Measurements from ENCODE around the gene MYEF2.

The MYEF2 gene

DNA sequence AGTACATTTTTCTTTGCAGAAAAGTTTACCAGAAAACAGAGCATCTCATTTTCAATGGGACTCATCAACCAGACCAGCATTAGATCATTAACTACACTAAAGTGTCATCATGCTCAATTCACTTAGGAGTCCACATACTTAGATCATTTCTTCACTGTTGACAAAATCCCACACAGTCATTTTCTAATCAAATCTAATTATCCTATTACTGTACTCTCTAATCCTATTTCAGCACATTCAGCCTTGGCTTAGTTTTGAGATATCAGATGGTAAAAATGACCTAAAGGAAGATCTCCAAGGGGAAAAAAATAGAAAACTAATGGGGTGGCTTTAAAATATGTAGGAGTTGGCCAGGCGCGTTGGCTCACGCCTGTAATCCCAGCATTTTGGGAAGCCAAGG is 8.2 kb upstream of the MYEF2 start:
- H3K36me3 ChIP-seq (ENCODE audit: control insufficient read depth in 5 of 5, insufficient read depth in 5 of 5, low read length in 5 of 5) = no peaks in the 10 kb centered on the region
- no peak overlapping the region for H3K9ac ChIP-seq (ENCODE audit: low read length in 5 of 5)
- no peaks in the 10 kb centered on the region for H3K27me3 ChIP-seq (ENCODE audit: control insufficient read depth in 5 of 5, insufficient read depth in 4 of 5, low read length in 5 of 5)
- H3K9me3 ChIP-seq (ENCODE audit: control insufficient read depth in 5 of 5, low read length in 5 of 5) = no peaks in the 10 kb centered on the region
- H3K4me3 ChIP-seq (ENCODE audit: low read depth in 1 of 5, low read length in 5 of 5) = no peak overlapping the region
- H3K27ac ChIP-seq (ENCODE audit: low read depth, low read length) = no peak overlapping the region
- H3K4me1 ChIP-seq (ENCODE audit: control insufficient read depth in 5 of 5, insufficient read depth in 5 of 5, low read length in 5 of 5) = no peaks in the 10 kb centered on the region

DNA sequence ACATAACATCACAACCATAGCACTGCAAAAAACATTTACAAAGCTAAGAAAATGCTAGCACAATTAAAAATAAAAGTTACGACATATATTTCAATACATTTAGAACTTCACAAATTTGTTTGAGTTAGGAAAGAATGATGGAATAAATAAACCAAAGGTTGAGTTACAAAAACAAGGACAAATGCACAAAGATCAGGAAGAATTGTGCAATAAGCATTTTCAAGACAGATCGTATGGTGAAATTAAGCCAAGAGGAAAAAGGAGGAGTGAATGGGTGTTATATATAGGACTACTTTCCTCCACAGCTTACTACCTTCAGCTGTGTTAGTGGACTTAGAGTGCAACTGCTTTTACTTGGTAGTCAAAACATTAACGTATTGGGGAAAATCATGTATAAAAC is 7.4 kb upstream of the MYEF2 start:
- Histone ChIP-seq H3K36me3 (ENCODE audit: control insufficient read depth in 5 of 5, insufficient read depth in 5 of 5, low read length in 5 of 5) (no peaks in the 10 kb centered on the region), H3K27me3 (ENCODE audit: control insufficient read depth in 5 of 5, insufficient read depth in 4 of 5, low read length in 5 of 5) (peaks cover 0 to 2% (median 0%) of the 10 kb centered on the region in 5 donors), H3K4me1 (ENCODE audit: control insufficient read depth in 5 of 5, insufficient read depth in 5 of 5, low read length in 5 of 5) (no peaks in the 10 kb centered on the region)

DNA sequence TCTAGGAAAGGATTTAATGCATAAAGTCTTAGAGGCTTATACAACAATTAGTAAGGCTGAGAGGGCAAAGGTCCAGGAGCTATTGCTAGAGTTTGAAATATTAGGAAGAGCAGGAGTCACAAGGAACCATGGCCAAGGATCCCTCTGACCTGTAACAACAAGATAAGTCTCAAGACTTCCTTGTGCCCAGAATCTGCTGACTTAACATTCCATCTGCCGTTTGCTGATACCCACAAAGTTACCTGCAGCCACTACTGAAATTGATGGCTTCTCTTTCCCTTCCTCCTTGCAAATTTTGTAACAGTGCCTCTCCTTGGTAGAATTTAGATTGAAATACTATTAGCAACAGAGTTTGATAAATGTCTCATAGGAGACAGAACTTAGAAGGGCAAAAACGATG is 4.7 kb upstream of the MYEF2 start:
- Histone ChIP-seq H3K36me3 (ENCODE audit: control insufficient read depth in 5 of 5, insufficient read depth in 5 of 5, low read length in 5 of 5) (no peaks in the 10 kb centered on the region), H3K27me3 (ENCODE audit: control insufficient read depth in 5 of 5, insufficient read depth in 4 of 5, low read length in 5 of 5) (peaks cover 0 to 2% (median 0%) of the 10 kb centered on the region in 5 donors), H3K9ac (ENCODE audit: low read length in 5 of 5) (no peak overlapping the region), H3K4me1 (ENCODE audit: control insufficient read depth in 5 of 5, insufficient read depth in 5 of 5, low read length in 5 of 5) (peaks cover 0 to 8% (median 0%) of the 10 kb centered on the region in 5 donors), H3K27ac (ENCODE audit: low read depth, low read length) (no peak overlapping the region), H3K4me3 (ENCODE audit: low read depth in 1 of 5, low read length in 5 of 5) (no peak overlapping the region), H3K9me3 (ENCODE audit: control insufficient read depth in 5 of 5, low read length in 5 of 5) (no peaks in the 10 kb centered on the region)

More for the DNA sequence above, 7.4 kb upstream of the MYEF2 start:
- Histone ChIP-seq H3K9me3 (ENCODE audit: control insufficient read depth in 5 of 5, low read length in 5 of 5) (no peaks in the 10 kb centered on the region), H3K27ac (ENCODE audit: low read depth, low read length) (no peak overlapping the region), H3K9ac (ENCODE audit: low read length in 5 of 5) (no peak overlapping the region), H3K4me3 (ENCODE audit: low read depth in 1 of 5, low read length in 5 of 5) (no peak overlapping the region)

DNA sequence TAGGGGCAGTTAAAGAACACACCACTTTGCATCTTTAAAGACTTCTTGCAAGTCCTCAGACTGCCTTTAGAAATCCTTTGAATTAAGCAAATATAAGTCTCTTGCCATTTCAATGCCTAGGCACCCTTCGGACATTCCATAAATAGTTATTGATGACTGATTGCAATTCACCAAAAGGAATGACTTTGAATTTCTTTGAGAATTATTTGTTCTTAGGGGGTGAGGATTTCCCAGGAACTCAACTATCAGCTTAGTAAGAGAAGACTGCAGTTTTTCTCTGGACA is 495 bp upstream of the MYEF2 start:
- Histone ChIP-seq H3K9ac (ENCODE audit: low read length in 5 of 5) (no peak overlapping the region), H3K27ac (ENCODE audit: low read depth, low read length) (no peak overlapping the region), H3K36me3 (ENCODE audit: control insufficient read depth in 5 of 5, insufficient read depth in 5 of 5, low read length in 5 of 5) (no peaks in the 10 kb centered on the region), H3K4me3 (ENCODE audit: low read depth in 1 of 5, low read length in 5 of 5) (peak overlapping the region in 4 of 5 donors; percentile 45 to 72 (median 66)), H3K4me1 (ENCODE audit: control insufficient read depth in 5 of 5, insufficient read depth in 5 of 5, low read length in 5 of 5) (peaks cover 0 to 18% (median 6%) of the 10 kb centered on the region in 5 donors), H3K27me3 (ENCODE audit: control insufficient read depth in 5 of 5, insufficient read depth in 4 of 5, low read length in 5 of 5) (peaks cover 0 to 2% (median 0%) of the 10 kb centered on the region in 5 donors), H3K9me3 (ENCODE audit: control insufficient read depth in 5 of 5, low read length in 5 of 5) (no peaks in the 10 kb centered on the region)

DNA sequence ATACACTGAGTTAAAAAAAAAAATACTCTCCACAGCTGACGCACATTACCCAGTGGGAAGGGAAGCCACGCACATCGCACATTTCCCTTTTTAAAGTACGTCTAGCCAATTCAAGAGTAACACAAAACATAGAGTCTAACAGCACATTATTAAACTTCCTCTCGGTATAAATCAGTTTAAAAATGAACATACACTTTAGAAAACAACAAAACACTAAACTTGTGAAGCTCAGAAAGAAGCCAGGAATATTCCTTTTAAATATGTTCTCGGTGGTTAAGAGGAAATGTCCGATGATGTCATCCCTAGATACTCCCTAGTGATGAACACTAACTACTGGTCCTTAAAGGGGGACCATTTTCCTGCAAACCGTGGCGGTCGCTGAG is 721 bp downstream of the MYEF2 start:
- peaks cover 0 to 2% (median 0%) of the 10 kb centered on the region in 5 donors for H3K27me3 ChIP-seq (ENCODE audit: control insufficient read depth in 5 of 5, insufficient read depth in 4 of 5, low read length in 5 of 5)
- no peaks in the 10 kb centered on the region for H3K36me3 ChIP-seq (ENCODE audit: control insufficient read depth in 5 of 5, insufficient read depth in 5 of 5, low read length in 5 of 5)
- peak overlapping the region in 4 of 5 donors; percentile 56 to 64 (median 60) for H3K9ac ChIP-seq (ENCODE audit: low read length in 5 of 5)
- H3K9me3 ChIP-seq (ENCODE audit: control insufficient read depth in 5 of 5, low read length in 5 of 5) = no peaks in the 10 kb centered on the region
- H3K4me3 ChIP-seq (ENCODE audit: low read depth in 1 of 5, low read length in 5 of 5) = peak overlapping the region; percentile 45 to 78 (median 69)
- peaks cover 0 to 18% (median 6%) of the 10 kb centered on the region in 5 donors for H3K4me1 ChIP-seq (ENCODE audit: control insufficient read depth in 5 of 5, insufficient read depth in 5 of 5, low read length in 5 of 5)
- no peak overlapping the region for H3K27ac ChIP-seq (ENCODE audit: low read depth, low read length)

DNA sequence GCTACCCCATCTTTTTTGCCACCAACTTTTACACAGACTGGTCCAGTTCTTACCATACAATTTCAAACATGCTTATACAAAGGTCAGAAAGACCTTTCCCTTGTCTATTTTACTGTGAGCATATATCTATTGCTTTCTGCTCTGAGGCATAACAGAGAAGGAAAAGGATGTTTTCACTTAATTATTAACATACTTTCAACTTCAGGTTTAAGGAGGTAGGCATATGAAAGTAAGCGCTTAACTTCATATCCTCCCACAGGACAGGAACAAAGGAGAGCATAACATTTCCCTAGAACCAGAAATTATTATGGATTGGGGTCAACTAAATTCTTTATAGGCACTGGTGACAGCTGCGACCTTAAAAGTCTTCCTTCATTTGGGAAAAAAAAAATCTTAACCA is 1.1 kb downstream of the MYEF2 start:
- H3K27me3 ChIP-seq (ENCODE audit: control insufficient read depth in 5 of 5, insufficient read depth in 4 of 5, low read length in 5 of 5) = peaks cover 0 to 2% (median 0%) of the 10 kb centered on the region in 5 donors
- H3K4me3 ChIP-seq (ENCODE audit: low read depth in 1 of 5, low read length in 5 of 5) = peak overlapping the region in 3 of 5 donors; percentile 45 to 72 (median 63)
- no peaks in the 10 kb centered on the region for H3K36me3 ChIP-seq (ENCODE audit: control insufficient read depth in 5 of 5, insufficient read depth in 5 of 5, low read length in 5 of 5)
- peak overlapping the region in 1 of 5 donors; percentile 64 for H3K9ac ChIP-seq (ENCODE audit: low read length in 5 of 5)
- H3K4me1 ChIP-seq (ENCODE audit: control insufficient read depth in 5 of 5, insufficient read depth in 5 of 5, low read length in 5 of 5) = peaks cover 0 to 18% (median 6%) of the 10 kb centered on the region in 5 donors
- H3K27ac ChIP-seq (ENCODE audit: low read depth, low read length) = no peak overlapping the region
- no peaks in the 10 kb centered on the region for H3K9me3 ChIP-seq (ENCODE audit: control insufficient read depth in 5 of 5, low read length in 5 of 5)

DNA sequence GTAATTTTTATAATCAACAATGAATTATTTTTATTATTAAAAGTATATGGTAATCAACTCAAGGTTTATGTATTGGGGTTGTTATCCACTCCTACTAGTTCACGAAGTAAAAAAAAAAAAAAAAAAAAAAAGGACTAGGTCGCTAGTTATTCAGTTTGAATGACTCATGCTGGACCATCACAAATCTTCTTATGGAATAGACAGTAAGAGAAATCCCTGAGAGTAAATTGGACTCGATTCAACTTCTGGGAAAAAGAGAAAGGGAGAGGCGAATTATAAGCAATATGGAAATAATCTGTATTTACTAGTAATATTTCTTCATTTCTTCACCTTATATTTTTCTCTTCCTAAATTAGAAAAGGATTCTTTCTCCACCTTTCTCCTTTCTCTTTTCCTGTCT is 2.0 kb downstream of the MYEF2 start:
- H3K9ac ChIP-seq (ENCODE audit: low read length in 5 of 5) = no peak overlapping the region
- H3K36me3 ChIP-seq (ENCODE audit: control insufficient read depth in 5 of 5, insufficient read depth in 5 of 5, low read length in 5 of 5) = no peaks in the 10 kb centered on the region
- peaks cover 0 to under 1% (median 0%) of the 10 kb centered on the region in 5 donors for H3K27me3 ChIP-seq (ENCODE audit: control insufficient read depth in 5 of 5, insufficient read depth in 4 of 5, low read length in 5 of 5)
- no peaks in the 10 kb centered on the region for H3K9me3 ChIP-seq (ENCODE audit: control insufficient read depth in 5 of 5, low read length in 5 of 5)
- no peak overlapping the region for H3K27ac ChIP-seq (ENCODE audit: low read depth, low read length)
- H3K4me3 ChIP-seq (ENCODE audit: low read depth in 1 of 5, low read length in 5 of 5) = no peak overlapping the region
- H3K4me1 ChIP-seq (ENCODE audit: control insufficient read depth in 5 of 5, insufficient read depth in 5 of 5, low read length in 5 of 5) = peaks cover 0 to 18% (median 6%) of the 10 kb centered on the region in 5 donors

DNA sequence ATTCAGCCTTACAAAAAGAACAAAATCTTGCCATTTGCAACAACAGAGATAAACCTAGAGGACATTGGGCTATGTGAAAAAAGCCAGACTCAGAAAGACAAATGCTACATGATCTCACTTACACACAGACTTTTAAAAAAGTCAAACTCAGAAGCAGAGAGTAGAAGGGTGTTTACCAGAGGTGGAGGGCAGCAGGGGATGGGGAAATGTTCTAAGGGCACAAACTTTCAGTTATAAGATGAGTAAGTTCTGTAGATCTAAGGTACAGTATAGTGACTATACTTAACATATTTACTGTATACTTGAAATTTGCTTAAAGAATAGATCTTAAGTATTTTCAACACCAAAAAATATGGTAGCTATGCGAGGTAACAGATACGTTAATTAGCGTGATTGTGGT is 3.0 kb downstream of the MYEF2 start:
- Histone ChIP-seq H3K27me3 (ENCODE audit: control insufficient read depth in 5 of 5, insufficient read depth in 4 of 5, low read length in 5 of 5) (no peaks in the 10 kb centered on the region), H3K4me1 (ENCODE audit: control insufficient read depth in 5 of 5, insufficient read depth in 5 of 5, low read length in 5 of 5) (peaks cover 0 to 18% (median 6%) of the 10 kb centered on the region in 5 donors), H3K36me3 (ENCODE audit: control insufficient read depth in 5 of 5, insufficient read depth in 5 of 5, low read length in 5 of 5) (no peaks in the 10 kb centered on the region), H3K27ac (ENCODE audit: low read depth, low read length) (no peak overlapping the region), H3K9ac (ENCODE audit: low read length in 5 of 5) (no peak overlapping the region), H3K9me3 (ENCODE audit: control insufficient read depth in 5 of 5, low read length in 5 of 5) (no peaks in the 10 kb centered on the region), H3K4me3 (ENCODE audit: low read depth in 1 of 5, low read length in 5 of 5) (no peak overlapping the region)

DNA sequence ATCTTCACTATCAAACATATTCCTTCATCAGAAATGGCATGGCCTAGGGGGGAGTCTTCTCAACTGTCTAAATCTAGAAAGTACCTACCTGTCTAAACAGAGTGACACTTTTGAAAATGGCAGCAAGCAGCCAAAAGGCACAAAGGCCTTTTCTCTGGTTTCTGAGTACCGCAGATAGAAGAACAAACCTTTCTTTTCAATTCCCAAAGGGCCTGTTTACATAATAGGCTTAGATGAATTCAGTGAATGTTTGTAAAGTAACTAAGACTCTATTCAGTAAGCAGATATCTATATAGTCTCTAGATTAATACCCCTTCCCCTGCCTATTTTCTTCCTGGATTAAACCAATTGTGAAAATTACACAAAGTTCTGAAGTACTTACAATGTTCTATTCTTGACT is 7.1 kb downstream of the MYEF2 start:
- H3K9ac ChIP-seq (ENCODE audit: low read length in 5 of 5) = no peak overlapping the region
- no peak overlapping the region for H3K27ac ChIP-seq (ENCODE audit: low read depth, low read length)
- H3K4me3 ChIP-seq (ENCODE audit: low read depth in 1 of 5, low read length in 5 of 5) = no peak overlapping the region
- no peaks in the 10 kb centered on the region for H3K9me3 ChIP-seq (ENCODE audit: control insufficient read depth in 5 of 5, low read length in 5 of 5)
- H3K36me3 ChIP-seq (ENCODE audit: control insufficient read depth in 5 of 5, insufficient read depth in 5 of 5, low read length in 5 of 5) = no peaks in the 10 kb centered on the region
- no peaks in the 10 kb centered on the region for H3K27me3 ChIP-seq (ENCODE audit: control insufficient read depth in 5 of 5, insufficient read depth in 4 of 5, low read length in 5 of 5)
- no peaks in the 10 kb centered on the region for H3K4me1 ChIP-seq (ENCODE audit: control insufficient read depth in 5 of 5, insufficient read depth in 5 of 5, low read length in 5 of 5)

DNA sequence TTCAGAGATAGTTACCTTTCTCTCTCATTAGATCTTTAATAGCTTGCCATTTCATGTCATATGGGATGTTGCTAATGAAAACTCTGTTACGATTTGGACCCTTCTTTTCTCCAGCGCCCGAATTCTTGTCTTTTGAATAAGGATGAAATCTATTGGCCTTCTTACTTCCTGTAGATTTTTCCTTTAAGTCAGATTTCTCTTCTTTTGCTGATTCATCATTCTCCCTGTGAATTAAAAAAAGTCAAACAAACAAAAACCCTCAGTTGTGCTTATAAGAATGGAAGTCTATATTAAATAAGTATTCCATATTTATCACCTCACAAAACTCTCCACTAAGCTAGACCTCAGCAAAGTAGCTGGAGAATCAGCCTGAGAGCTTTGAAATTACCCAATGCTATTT is 9.5 kb downstream of the MYEF2 start:
- peaks cover 0 to 5% (median 0%) of the 10 kb centered on the region in 5 donors for H3K36me3 ChIP-seq (ENCODE audit: control insufficient read depth in 5 of 5, insufficient read depth in 5 of 5, low read length in 5 of 5)
- H3K4me1 ChIP-seq (ENCODE audit: control insufficient read depth in 5 of 5, insufficient read depth in 5 of 5, low read length in 5 of 5) = no peaks in the 10 kb centered on the region
- no peaks in the 10 kb centered on the region for H3K27me3 ChIP-seq (ENCODE audit: control insufficient read depth in 5 of 5, insufficient read depth in 4 of 5, low read length in 5 of 5)
- no peaks in the 10 kb centered on the region for H3K9me3 ChIP-seq (ENCODE audit: control insufficient read depth in 5 of 5, low read length in 5 of 5)
- no peak overlapping the region for H3K4me3 ChIP-seq (ENCODE audit: low read depth in 1 of 5, low read length in 5 of 5)
- H3K9ac ChIP-seq (ENCODE audit: low read length in 5 of 5) = no peak overlapping the region
- no peak overlapping the region for H3K27ac ChIP-seq (ENCODE audit: low read depth, low read length)

DNA sequence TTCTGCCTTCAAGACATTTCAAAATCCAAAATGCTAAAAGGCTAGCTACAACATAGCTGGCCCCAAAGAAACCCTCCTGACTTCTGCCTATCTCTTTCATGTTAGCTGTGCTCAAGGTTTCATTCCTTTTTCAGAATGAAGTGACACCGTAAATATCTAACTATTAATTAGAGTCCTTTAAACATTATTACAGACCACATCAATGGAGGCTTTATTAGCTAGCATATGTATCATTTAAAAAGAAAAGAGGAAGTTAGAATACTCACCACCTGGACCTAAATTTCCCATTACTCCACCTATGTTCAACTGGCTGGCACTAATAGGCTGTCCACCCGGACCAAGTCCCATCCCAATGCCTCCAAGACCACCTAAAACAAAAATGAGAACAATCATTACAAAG is 24.6 kb downstream of the MYEF2 start:
- Histone ChIP-seq H3K4me3 (ENCODE audit: low read depth in 1 of 5, low read length in 5 of 5) (no peak overlapping the region), H3K27ac (ENCODE audit: low read depth, low read length) (no peak overlapping the region), H3K36me3 (ENCODE audit: control insufficient read depth in 5 of 5, insufficient read depth in 5 of 5, low read length in 5 of 5) (peaks cover 0 to 8% (median 0%) of the 10 kb centered on the region in 5 donors), H3K9me3 (ENCODE audit: control insufficient read depth in 5 of 5, low read length in 5 of 5) (no peaks in the 10 kb centered on the region), H3K4me1 (ENCODE audit: control insufficient read depth in 5 of 5, insufficient read depth in 5 of 5, low read length in 5 of 5) (no peaks in the 10 kb centered on the region), H3K9ac (ENCODE audit: low read length in 5 of 5) (no peak overlapping the region), H3K27me3 (ENCODE audit: control insufficient read depth in 5 of 5, insufficient read depth in 4 of 5, low read length in 5 of 5) (no peaks in the 10 kb centered on the region)
